GM18511 (cell line): ENCODE results near the gene DICER1.

Experiments
- ATAC-seq: cut with Tn5 transposase; IDR thresholded peaks from one replicate; pipeline ENCODE4 v1.9.1; 2021; ENCODE audit warnings: mild to moderate bottlenecking, moderate library complexity; ENCODE audit not compliant: unreplicated experiment

DICER1 gene

DNA sequence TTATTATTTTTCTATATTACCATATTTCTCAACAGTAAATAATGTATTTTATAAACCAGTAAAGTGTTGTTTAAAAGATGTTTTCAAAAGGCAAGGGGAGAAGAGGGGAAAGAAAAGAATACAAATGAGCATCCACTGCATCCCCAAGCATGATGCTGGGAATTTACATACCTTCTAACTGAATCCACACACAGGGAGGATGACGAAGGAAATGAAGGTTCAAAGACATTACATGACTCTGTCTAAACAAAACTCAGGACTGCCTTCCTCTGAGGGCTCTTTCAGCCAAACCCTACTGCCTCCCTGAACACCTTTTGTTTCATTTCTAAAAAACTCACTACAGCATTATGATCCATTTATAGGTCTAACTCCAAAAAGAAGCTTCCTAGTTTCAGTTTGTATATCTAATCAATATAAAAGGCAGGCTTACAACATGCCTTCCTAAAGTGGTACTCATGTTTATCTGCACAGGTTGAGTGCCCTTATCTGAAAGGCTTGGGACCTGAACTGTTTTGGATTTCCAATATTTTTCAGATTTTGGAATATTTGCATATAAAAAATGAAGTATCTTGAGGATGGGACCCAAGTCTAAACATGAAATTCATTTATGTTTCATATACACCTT, 30.3 kb downstream of the DICER1 start:
- peak; percentile 28 for ATAC-seq

DNA sequence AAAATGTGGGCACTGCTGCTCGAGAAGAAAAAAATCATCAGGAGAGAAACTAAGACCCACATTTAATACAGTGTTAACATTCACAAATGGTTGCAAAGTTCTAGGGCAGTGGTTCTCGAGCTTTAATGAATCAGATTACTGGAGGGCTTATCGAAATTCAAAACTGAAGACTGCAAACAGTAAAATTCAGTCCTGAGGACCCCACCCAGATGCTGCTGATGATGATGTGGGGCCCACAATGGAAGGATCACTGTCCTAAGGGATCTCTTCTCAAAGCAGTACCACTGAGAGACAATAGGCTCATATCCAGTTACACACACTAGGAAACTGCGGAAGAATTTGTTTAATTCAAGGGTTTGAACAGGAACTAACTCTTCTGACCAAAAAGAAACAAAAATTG, 31.4 kb downstream of the DICER1 start:
- no peak for ATAC-seq

DNA sequence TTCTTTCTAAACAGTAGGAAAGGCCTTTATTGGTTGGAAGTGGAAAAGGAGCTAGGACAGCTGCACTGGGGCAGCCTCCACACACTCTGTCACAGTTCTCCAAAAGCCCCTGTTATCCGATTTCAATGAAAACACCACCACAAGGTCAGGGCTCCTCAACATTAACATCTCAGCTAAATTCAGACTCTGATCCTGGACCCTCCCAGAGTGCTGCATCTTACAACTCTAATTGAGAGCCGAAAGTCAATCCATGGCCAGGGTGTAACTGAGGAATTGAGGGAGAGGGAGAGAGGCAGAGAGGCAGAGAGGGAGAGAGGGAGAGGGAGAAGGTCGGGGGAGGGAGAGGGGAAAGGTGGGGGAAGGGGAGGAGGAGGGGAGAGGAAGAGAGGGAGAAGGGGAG, 32.1 kb downstream of the DICER1 start:
- ATAC-seq, result no peak

DNA sequence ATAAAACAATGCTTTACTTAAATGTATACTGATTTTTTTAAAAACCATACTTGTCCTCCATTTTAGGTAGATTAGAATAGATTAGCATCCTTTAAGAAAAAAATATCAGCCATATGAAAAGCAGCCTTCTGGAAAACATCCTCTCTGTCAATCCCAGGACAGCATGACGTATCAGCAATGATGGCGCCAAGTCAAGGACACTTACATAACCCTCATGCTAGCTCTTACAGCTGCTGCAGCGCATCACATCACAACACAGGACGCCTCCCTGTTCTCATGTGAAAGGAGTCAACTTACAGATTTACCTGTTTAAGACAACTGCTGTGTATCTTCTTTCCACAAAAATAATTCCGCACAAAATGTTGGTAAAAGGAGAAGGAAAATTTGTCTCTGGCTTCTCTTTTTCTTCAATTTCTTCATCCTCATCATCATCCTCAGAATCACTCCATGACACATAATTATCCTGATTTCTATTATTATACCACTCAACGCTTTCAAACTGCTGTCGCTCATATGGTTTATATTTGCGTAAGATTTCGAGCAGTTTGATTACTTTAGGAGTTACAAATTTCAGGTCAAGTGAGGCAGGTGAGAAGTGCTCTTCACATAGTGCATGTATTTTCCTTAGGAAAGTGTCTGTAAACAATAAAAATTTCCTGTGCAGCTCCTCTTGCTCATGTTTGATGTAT, 33.3 kb downstream of the DICER1 start:
- no peak for ATAC-seq

DNA sequence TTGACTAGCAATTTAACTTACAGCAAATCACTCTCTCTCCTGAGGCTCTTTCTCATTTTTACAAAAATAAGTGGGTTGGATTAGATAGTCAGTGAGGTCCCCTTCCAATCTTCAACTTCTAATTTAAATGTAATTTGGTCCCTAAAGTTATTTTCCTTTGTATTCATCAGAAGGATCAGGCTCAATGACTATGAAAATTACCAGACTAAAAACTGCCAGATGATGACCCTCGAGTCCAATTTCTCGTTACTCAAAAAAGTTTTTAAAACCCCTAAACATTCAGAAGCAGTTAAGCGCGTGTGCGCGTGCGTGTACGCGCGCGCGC, 34.7 kb downstream of the DICER1 start:
- ATAC-seq, result no peak

DNA sequence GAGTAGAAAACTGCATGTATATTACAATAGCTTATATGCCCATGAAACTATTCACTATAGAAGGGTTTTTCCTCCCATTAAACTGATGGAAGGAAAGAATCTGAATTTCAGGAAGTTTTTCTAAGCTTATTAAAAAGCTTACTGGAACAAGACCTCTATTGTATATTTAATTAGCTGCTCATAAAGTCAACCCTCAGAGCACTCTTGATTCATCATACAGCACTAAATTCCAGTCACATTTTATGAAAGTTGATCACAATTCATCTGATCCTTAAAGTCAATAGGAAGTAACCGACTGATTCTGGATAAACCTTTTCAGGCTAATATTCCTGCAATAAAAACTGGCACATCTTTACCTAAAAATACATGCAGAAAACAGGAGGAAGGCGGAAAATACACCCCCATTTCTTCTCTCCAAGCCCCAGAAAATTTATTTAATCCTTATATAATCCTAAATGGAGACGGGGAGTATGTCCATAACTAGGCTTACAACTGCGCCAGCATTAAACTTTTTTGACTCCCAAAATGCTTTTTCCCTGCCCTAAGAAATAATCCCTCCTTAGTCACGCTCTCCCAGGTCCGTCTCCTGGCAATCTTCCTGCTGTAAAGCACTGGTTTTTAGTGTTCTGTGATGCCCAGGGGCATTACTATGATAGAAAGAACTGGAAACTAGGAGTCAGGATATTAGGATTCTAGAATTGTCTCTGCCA, 35.3 kb downstream of the DICER1 start:
- ATAC-seq, result no peak

DNA sequence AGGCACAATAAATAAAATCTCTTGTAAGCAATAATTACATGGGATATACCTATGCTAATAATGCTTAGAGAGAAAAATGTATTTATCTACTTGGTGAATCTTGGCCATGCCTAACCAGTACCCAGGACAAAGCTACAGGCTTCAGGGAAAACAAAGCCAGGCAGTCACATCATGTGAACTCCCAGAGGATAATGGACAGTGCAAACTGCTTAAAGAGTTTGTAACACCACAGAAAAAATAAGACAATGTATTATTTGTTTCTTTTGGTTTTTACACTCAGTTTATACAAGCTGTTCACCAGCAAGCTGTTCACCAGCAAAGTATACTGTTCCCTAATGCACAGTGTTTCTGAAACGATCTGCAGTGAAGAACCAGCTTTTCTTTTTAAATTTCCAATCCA, 38.0 kb downstream of the DICER1 start:
- no peak for ATAC-seq

DNA sequence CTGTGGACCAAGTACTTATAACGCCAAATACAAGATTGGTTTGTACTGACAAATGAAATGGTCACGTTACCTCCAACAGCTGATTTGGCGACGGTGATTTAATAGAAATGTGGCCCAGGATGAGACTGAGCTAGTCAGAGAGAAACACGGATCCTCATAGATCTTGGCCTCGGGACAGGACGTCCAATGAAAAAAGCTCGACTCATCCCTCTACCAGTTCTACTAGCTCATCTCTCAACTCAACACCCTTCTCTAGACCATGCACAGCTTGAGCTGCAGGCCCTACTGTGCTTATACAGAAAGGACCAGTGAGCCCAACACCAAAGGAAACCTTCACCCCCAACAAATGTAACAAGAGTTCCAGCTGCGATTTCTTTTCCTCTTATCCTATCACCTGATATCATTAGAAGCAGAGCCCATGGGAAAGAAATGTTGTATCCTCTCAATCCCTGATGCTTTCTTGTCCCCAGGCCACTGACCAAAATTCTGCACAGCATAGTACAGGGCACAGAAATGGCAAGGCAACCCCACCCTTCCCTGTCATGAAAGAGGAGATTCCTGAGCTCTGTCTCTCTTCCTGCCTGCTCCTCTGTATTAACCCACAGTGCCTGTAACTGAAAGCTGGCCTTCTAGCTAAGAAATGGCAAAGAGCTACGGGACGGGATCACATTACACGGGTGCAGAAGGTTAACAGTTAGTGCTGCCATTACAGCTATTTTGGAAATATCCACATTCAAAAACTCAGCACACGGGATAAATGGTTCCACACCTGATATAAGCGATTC, 39.2 kb downstream of the DICER1 start:
- ATAC-seq, result no peak

DNA sequence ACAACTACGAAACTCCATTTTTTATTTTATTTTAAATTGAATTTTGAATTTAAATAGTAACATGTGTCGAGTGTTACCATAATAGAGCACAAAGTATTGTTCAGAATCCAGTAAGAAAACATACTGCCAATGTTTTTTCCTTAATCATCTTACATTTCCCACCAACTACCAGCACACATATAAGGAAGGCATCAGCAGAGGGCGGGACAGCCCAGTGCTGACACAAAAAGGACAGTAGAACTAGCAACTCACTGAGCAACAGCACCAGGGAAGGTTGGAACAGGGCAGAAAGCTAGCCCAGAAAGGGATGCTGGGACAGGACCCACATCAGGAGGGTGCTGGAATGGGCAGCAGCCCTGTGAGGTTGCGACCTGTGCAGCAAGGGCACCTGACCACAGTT, 43.9 kb downstream of the DICER1 start:
- ATAC-seq, result no peak

DNA sequence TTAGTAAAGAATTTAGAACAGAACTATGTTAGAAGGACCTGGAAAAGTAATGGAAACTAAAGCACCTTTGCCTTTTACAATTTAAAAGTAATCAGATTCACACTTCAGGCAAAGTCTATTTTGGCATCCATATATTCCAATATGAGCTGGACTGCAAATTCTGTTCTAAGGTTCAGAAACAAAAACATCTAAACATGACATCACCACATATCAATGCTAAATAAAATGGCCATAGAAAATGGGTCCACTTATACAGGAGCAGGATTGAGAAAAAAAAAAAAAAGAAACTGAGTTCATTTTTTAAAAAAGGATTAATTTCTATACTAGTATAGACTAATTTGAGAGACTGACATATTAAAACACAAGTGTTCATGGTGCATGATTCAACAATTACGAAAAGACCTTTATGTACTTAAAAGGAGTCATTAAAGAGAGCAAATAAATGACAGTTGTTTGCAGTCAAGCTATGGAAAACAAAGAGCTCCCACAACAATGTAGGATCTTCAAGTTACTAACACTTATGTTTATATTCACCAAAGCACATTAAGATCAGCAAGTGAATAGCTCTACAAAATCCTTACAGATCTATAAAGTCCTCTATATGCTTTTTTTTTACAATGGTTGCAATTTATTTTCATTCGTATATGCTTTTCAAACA, 45.7 kb downstream of the DICER1 start:
- ATAC-seq, result no peak

DNA sequence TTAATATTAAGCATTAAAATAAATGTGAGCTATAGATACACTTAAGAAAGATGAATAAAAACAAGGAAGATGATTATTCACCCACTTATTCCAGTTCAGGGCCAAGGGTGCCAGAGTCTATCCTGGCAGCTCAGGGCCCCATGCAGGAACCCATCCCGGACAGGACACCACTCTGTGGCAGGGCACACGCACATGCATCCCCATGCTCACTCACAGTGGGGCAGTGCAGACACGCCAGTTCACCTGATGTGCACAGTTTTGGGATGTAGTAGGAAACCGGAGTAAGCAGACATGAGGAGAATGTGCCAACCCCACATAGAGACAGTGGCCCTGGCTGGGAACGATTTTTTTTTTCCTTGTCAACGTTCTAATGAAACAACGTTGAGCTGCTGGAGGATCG, 47.2 kb downstream of the DICER1 start:
- no peak for ATAC-seq

DNA sequence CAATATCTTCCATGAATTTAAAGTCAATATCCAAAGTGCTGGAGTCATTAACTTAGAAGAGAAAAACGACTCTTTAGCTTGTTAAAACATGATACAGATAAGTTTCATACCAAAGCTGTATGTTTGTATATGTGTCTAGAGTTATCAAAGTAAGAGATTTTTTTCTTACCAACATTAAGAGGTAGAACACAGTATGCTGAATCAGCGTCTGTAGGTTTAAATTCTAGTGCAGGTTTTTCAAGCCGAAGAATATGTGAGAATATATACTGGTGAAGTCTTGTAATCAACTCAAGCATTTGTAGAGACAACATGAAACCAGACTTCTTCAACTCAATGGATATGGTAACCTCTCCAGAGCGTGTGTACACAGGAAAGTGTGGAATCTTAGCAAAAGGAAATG, 49.6 kb downstream of the DICER1 start:
- ATAC-seq, result no peak

DNA sequence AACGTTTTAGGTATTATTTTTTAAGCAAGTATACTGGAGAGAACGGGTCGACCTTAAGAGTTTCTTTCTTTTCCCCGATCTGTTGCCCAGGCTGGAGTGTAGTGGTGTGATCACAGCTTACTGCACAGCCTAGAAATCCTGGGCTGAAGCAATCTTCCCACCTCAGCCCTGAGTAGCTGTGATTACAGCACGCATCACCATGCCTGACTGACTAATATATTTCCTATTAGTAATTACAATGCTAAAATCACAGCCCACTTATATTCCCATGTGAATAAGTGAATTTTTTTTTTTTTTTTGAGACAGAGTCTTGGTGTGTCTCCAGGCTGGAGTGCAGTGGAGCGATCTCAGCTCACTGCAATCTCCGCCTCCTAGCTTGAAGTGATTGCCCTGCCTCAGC, 50.4 kb downstream of the DICER1 start:
- no peak for ATAC-seq

DNA sequence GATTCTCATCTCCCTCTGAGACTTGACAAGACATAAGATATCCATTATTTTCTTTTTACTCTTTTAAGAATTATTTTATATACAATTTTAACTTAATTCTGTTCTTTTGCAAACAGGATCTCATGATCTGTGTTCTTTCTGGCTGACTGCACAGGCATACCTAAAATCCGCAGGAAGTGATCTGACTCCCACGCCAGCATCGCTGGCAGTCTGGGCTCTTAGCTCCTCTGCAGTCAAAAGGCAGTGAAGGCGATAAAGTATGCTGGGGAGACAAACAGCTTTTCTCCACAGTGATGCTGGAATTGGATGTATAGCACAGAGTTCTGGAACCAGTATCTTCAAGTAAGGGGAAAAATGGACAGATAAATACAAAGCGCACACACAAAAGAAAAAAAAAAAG, 52.4 kb downstream of the DICER1 start:
- no peak for ATAC-seq

DNA sequence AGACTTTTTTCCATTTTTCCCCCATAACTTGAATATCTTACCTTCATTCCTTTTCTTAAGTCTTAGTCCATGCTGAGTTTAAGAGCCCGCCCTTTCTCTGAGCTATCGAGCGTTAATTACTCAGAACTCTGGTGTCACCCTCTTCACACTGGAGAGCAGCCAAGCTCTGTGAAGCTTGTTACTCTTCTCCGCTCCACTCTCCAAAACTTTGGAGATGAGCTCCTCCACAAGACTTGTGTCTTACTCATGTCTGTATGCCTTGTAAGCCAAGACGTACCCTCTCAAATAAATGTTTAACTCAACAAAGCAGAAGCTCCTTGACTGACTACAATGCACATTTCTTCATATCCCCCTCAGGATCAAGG, 54.7 kb downstream of the DICER1 start:
- no peak for ATAC-seq

DNA sequence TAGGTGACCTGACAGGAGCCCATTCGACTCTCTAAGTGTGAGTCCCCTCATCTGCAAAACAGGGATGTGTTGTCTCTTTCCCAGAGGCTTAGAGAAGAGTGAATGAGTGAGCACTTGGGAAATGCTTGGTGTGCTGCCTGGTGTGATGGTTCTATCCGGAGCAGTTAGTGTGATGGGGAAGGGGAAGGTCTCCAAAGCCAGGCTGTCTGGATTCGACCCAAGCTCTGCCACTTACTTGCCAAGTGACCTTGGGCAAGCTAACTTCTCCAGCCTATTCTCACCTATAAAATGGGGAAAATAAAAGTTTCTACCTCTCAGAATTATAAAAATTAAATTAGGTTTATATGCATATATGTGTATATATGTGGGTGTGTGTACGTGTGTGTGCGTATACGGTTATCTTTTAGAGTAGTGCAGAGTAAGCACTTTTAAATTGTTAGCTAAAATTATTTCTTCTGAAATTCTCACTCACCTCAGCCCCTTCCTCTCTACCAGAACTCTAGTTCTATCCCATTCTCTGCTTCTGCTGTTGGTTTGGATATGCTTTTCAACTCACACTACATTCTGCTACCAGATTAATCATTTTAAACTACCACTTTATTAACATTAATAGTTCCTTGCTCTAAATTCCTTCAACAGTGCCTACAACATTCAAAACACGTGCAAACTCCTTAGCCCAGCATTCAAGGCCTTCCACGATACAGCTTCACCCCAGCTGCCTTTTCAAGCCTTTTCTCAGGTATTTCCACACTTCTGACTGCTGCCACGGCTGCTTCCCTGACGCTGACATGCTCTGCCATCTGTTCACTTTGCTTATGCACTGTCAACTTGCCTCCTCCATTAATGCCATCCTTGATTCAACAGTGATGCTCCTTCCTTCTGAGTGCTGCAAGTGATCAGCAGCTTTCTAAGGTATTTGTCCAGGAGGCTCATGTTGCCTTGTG, 55.3 kb downstream of the DICER1 start:
- no peak for ATAC-seq

DNA sequence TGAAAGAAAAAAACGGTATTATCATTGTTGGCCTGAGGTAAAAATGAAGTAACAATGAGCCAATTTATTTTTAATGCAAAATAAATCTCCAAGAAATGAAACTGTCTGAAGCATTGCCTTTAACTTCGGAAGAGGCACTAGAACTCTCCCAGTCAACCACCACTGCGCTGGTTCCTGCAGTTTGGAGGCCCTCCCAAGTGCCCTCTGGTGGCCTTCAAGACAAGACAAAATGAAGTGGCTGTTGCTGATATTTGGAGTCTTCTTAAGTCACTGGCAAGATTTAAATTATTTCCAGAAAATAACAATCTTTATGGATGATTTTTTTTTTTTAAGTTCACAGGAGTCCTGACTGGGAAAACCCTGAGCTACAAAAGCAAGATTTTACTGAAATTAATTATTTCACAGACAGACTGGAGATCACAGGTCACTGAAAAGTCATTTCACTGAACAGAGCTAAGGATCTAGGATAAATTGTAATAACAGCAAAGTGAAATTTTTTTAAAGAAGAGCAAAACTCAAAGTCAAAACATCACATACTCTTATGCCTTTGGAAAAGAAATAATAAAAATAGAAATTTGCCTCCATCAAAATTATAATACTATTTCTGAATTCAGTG, 58.2 kb downstream of the DICER1 start:
- ATAC-seq, result no peak

DNA sequence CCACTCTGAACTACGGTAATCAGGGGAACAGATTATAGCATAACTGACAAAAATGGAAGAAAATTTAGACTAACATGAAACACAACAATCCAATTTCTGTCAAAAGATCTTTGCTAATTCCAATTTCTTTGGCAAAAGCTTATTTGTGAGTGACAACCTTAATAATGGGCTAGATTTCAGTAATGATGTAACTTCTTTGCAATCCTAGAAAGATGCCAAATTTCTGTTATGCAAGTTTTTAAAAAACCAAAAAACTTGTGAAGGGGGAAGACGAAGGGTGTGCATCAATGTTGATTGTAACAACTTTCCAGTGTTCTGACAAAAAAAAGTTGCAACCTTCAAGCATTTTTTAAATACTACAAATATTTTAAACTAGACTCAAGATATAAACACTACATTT, 59.9 kb downstream of the DICER1 start:
- no peak for ATAC-seq

DNA sequence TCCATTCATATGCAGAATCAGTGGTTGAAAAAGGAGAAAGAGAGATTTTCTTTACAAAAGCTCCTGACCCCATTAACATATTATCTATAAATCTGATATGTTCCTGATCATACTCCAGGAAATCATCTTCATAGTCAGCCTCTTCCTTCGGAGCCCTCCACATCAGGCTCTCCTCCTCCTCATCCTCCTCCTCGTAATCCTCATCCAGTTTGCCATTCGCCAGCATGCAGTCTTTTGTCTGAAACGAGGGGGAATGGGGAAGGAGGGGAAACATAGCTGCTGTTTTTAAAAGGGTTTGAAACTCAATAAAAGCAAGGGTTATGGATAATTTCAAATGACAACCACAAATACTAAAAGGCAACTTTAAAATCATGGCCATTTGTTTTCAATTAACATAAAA, 60.9 kb downstream of the DICER1 start:
- ATAC-seq, result no peak

DNA sequence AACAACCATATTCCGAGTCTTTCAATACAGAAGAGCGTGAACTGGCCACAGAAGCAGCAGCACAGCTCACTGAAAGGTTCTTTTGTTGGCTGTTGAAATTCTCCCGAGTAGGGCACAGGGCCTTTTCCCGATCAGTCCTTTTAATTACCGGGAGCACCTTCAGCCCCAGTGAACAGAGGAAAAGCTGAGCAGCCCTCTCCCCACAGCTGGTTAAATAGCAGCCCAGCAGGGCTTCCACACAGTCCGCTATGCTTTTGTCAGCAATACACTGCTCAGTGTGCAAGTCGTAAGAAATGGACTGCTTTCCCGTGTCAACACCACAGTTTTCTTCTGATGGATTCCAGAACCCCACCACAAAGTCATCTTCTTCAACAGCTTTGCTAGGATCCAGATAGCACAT, 61.3 kb downstream of the DICER1 start:
- ATAC-seq, result no peak
